Activated CD4-positive, alpha-beta T cell treated with anti-CD3 and anti-CD28 coated beads, Interleukin-2, amount 10 ng/mL, durations not matched to agents 7 days and 5 days (primary cell): ENCODE measurements around the gene CELA2B. TPM values are rescaled to one million over a fixed set of nuclear protein-coding genes. Genes with fewer than 3 reads are reported as not detected.
A peak's percentile ranks its signal among the peaks of the same experiment; 100 is the strongest.
"Not testable (repeated sequence)": the region's sequence is repeated elsewhere in the genome, so short reads cannot be mapped to it uniquely, and the experiment has no call there.

ENCODE experiments used
- CTCF ChIA-PET: fragments of 350-600 bp; sonication (Branson Sonifier 250); formaldehyde crosslinking; loops from one replicate; lab custom pipeline; 2021; ENCODE audit warnings: antibody characterized with exemption; lab: Charles Lee
- POLR2A ChIA-PET: fragments of 350-600 bp; sonication (Branson Sonifier 250); formaldehyde crosslinking; loops from one replicate; lab custom pipeline; 2021; ENCODE audit warnings: antibody characterized with exemption; lab: Charles Lee
- DNase-seq: peaks from one replicate; pipeline ENCODE4 v3.0.0-alpha.2; 2020
- H3K27ac Mint-ChIP-seq: one replicate; pipeline ENCODE4 v1.8.0; 2021; ENCODE audit warnings: mild to moderate bottlenecking, moderate library complexity, mixed read lengths
- H3K27me3 Mint-ChIP-seq: one replicate; pipeline ENCODE4 v1.8.0; 2021; ENCODE audit warnings: mixed read lengths
- H3K36me3 Mint-ChIP-seq: one replicate; pipeline ENCODE4 v1.8.0; 2021; ENCODE audit warnings: low read depth, mixed read lengths
- H3K4me1 Mint-ChIP-seq: one replicate; pipeline ENCODE4 v1.8.0; 2021; ENCODE audit warnings: mixed read lengths
- H3K4me3 Mint-ChIP-seq: one replicate; pipeline ENCODE4 v1.8.0; 2021; ENCODE audit warnings: mild to moderate bottlenecking, moderate library complexity, mixed read lengths
- H3K9me3 Mint-ChIP-seq: one replicate; pipeline ENCODE4 v1.8.0; 2021; ENCODE audit warnings: mixed read lengths
- total RNA-seq, 2 experiments: library from RNA; stranded (reverse); gene quantifications; one replicate each; pipeline ENCODE4 v1.2.3, GENCODE V29; 2021

The CELA2B gene
- total RNA-seq, 2 experiments from 2014 or later = not detected

- Mint-ChIP-seq H3K4me1 (no peaks in the 10 kb centered on the region), H3K27ac (no peak overlapping the region), H3K9me3 (no peaks in the 10 kb centered on the region), H3K36me3 (no peaks in the 10 kb centered on the region), H3K4me3 (no peak overlapping the region), H3K27me3 (no peaks in the 10 kb centered on the region)
- ChIA-PET CTCF (no interaction called here), POLR2A (no interaction called here)
- no peak for DNase-seq
Observed at GRCh38 chr1:15477646-15478212, 1.8 kb downstream of the CELA2B start.

GRCh38 chr1:15479654-15480347 lies 3.9 kb downstream of the CELA2B start:
- POLR2A ChIA-PET = no interaction called here
- no peaks in the 10 kb centered on the region for H3K9me3 Mint-ChIP-seq
- H3K4me3 Mint-ChIP-seq = no peak overlapping the region
- no peaks in the 10 kb centered on the region for H3K27me3 Mint-ChIP-seq
- H3K27ac Mint-ChIP-seq = no peak overlapping the region
- H3K4me1 Mint-ChIP-seq = no peaks in the 10 kb centered on the region
- H3K36me3 Mint-ChIP-seq = no peaks in the 10 kb centered on the region
- no peak for DNase-seq
- CTCF ChIA-PET = no interaction called here

GRCh38 chr1:15482455-15482854 lies 6.6 kb downstream of the CELA2B start:
- H3K27me3 Mint-ChIP-seq, DNase-seq, H3K4me3 Mint-ChIP-seq, H3K9me3 Mint-ChIP-seq, H3K36me3 Mint-ChIP-seq, POLR2A ChIA-PET, H3K4me1 Mint-ChIP-seq, H3K27ac Mint-ChIP-seq: not testable (repeated sequence)
- CTCF ChIA-PET = interaction anchor here (0.7 kb wide), 1 partner anchor 39 kb away, joined by 3 read pairs; no protein-coding TSS in a partner anchor

- CTCF ChIA-PET = interaction anchor here (0.7 kb wide), 1 partner anchor 40 kb away, joined by 3 read pairs; no protein-coding TSS in a partner anchor
- H3K4me1 Mint-ChIP-seq, H3K27ac Mint-ChIP-seq, POLR2A ChIA-PET, H3K27me3 Mint-ChIP-seq, H3K4me3 Mint-ChIP-seq, H3K36me3 Mint-ChIP-seq, H3K9me3 Mint-ChIP-seq, DNase-seq: not testable (repeated sequence)
Observed at GRCh38 chr1:15482983-15483543, 7.2 kb downstream of the CELA2B start.

GRCh38 chr1:15483971-15484370 lies 8.1 kb downstream of the CELA2B start:
- CTCF ChIA-PET = interaction anchor here (0.7 kb wide), 1 partner anchor 356 kb away, joined by 5 read pairs; no protein-coding TSS in a partner anchor
- no peak overlapping the region for H3K27ac Mint-ChIP-seq
- peaks cover 2% of the 10 kb centered on the region for H3K36me3 Mint-ChIP-seq

GRCh38 chr1:15484443-15484842 lies 8.5 kb downstream of the CELA2B start:
- H3K4me3 Mint-ChIP-seq, DNase-seq, H3K4me1 Mint-ChIP-seq, H3K9me3 Mint-ChIP-seq, H3K36me3 Mint-ChIP-seq, H3K27ac Mint-ChIP-seq, POLR2A ChIA-PET, H3K27me3 Mint-ChIP-seq: not testable (repeated sequence)
- CTCF ChIA-PET = interaction anchor here (0.7 kb wide), 1 partner anchor 357 kb away, joined by 5 read pairs; no protein-coding TSS in a partner anchor

More at GRCh38 chr1:15483971-15484370, 8.1 kb downstream of the CELA2B start:
- no peak overlapping the region for H3K4me3 Mint-ChIP-seq
- H3K4me1 Mint-ChIP-seq = no peaks in the 10 kb centered on the region
- no peaks in the 10 kb centered on the region for H3K9me3 Mint-ChIP-seq
- DNase-seq = no peak
- POLR2A ChIA-PET = no interaction called here
- no peaks in the 10 kb centered on the region for H3K27me3 Mint-ChIP-seq

GRCh38 chr1:15485636-15486035 lies 9.7 kb downstream of the CELA2B start:
- CTCF ChIA-PET = no interaction called here

GRCh38 chr1:15486844-15487610 lies 11.1 kb downstream of the CELA2B start:
- DNase-seq, POLR2A ChIA-PET, CTCF ChIA-PET, H3K36me3 Mint-ChIP-seq, H3K27me3 Mint-ChIP-seq, H3K27ac Mint-ChIP-seq, H3K4me3 Mint-ChIP-seq, H3K9me3 Mint-ChIP-seq: not testable (repeated sequence)
- peaks cover 14% of the 10 kb centered on the region for H3K4me1 Mint-ChIP-seq

More at GRCh38 chr1:15485636-15486035, 9.7 kb downstream of the CELA2B start:
- no peaks in the 10 kb centered on the region for H3K27me3 Mint-ChIP-seq
- peaks cover 2% of the 10 kb centered on the region for H3K36me3 Mint-ChIP-seq
- no peak overlapping the region for H3K27ac Mint-ChIP-seq
- POLR2A ChIA-PET = no interaction called here
- H3K4me3 Mint-ChIP-seq = no peak overlapping the region
- DNase-seq = no peak
- no peaks in the 10 kb centered on the region for H3K9me3 Mint-ChIP-seq
- H3K4me1 Mint-ChIP-seq = peaks cover 3% of the 10 kb centered on the region

- Mint-ChIP-seq H3K27ac (no peak overlapping the region), H3K27me3 (no peaks in the 10 kb centered on the region), H3K4me3 (no peak overlapping the region), H3K9me3 (no peaks in the 10 kb centered on the region), H3K36me3 (peaks cover 4% of the 10 kb centered on the region), H3K4me1 (peaks cover 14% of the 10 kb centered on the region)
- no peak for DNase-seq
- POLR2A ChIA-PET = no interaction called here
- CTCF ChIA-PET = interaction anchor here (0.6 kb wide), 1 partner anchor 527 kb away, joined by 5 read pairs; no protein-coding TSS in a partner anchor
Observed at GRCh38 chr1:15488371-15488770, 12.5 kb downstream of the CELA2B start.

- no peaks in the 10 kb centered on the region for H3K9me3 Mint-ChIP-seq
- H3K4me1 Mint-ChIP-seq = peaks cover 14% of the 10 kb centered on the region
- CTCF ChIA-PET = no interaction called here
- POLR2A ChIA-PET = no interaction called here
- no peak for DNase-seq
- peaks cover 4% of the 10 kb centered on the region for H3K36me3 Mint-ChIP-seq
- H3K27me3 Mint-ChIP-seq = no peaks in the 10 kb centered on the region
- no peak overlapping the region for H3K27ac Mint-ChIP-seq
- H3K4me3 Mint-ChIP-seq = no peak overlapping the region
Observed at GRCh38 chr1:15489052-15489736, 13.3 kb downstream of the CELA2B start.

GRCh38 chr1:15491010-15491409 lies 15.1 kb downstream of the CELA2B start:
- H3K27ac Mint-ChIP-seq, H3K9me3 Mint-ChIP-seq, H3K4me3 Mint-ChIP-seq, H3K27me3 Mint-ChIP-seq, H3K36me3 Mint-ChIP-seq, POLR2A ChIA-PET: not testable (repeated sequence)
- peak; percentile 12 for DNase-seq
- peaks cover 14% of the 10 kb centered on the region for H3K4me1 Mint-ChIP-seq
- CTCF ChIA-PET = interaction anchor here (1.2 kb wide), 1 partner anchor 9 kb away, joined by 3 read pairs; no protein-coding TSS in a partner anchor

- no peaks in the 10 kb centered on the region for H3K9me3 Mint-ChIP-seq
- H3K4me3 Mint-ChIP-seq = no peak overlapping the region
- H3K36me3 Mint-ChIP-seq = peaks cover 9% of the 10 kb centered on the region
- no peaks in the 10 kb centered on the region for H3K27me3 Mint-ChIP-seq
- CTCF ChIA-PET = no interaction called here
- peaks cover 14% of the 10 kb centered on the region for H3K4me1 Mint-ChIP-seq
- no peak overlapping the region for H3K27ac Mint-ChIP-seq
- DNase-seq = no peak
- POLR2A ChIA-PET = no interaction called here
Observed at GRCh38 chr1:15492596-15492995, 16.7 kb downstream of the CELA2B start.
